ENCODE data around the gene WFS1.

- no peak for TF ChIP-seq EZH2phosphoT487 (conservative IDR thresholded peaks at IDR 0.05; ENCODE audit: low read length)
- no peak for TF ChIP-seq CTCF (IDR thresholded peaks at IDR 0.05; ENCODE audit: insufficient read depth, low read length, poor library complexity, severe bottlenecking)
Measured at GRCh38 chr4:6346373-6347110, 76.9 kb downstream of the WFS1 start.
